ENCODE results near the gene PTCSC3.

PTCSC3 gene

GRCh38 chr14:36176524-36176923 lies at the start of gene PTCSC3:
Gene PTCSC3, minus strand, starts transcription at chr14:36176722.
- Mint-ChIP-seq H3K4me3 (no peak within 1 kb of the TSS), H3K27ac (no peak within 1 kb of the TSS), H3K9me3 (no peaks in the 10 kb centered on the region), H3K4me1 (no peaks in the 10 kb centered on the region), H3K36me3 (no peaks in the 10 kb centered on the region)
- ATAC-seq (no peak), DNase-seq (ENCODE audit: low spot score in 2 of 2) (no peak)

DNA sequence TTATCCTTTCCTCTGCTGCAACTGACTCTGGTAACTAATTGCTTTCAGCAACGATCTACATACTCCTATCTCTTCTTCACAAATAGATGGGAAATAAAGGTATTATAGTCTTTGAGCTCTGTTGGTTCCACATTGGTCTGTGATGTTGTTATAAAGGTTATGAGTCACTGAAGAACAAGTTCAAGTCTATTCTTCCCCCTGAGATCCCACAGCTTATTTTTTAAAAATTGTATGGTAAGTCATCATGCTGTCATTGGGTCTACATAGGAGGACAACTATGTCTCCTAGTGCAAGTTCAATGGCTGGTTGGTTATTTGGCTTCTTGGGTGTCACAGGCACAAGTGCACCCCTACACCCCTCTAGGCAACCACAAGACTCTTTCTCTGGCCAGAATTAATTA lies 49.6 kb upstream of the PTCSC3 start:
- H3K27ac Mint-ChIP-seq, result no peak overlapping the region
- H3K4me3 Mint-ChIP-seq, result no peak overlapping the region
- H3K36me3 Mint-ChIP-seq, result no peaks in the 10 kb centered on the region
- H3K9me3 Mint-ChIP-seq, result no peaks in the 10 kb centered on the region
- DNase-seq (ENCODE audit: low spot score in 2 of 2) (no peak), ATAC-seq (no peak)
- no peaks in the 10 kb centered on the region for H3K4me1 Mint-ChIP-seq

GRCh38 chr14:36224176-36224575 lies 47.7 kb upstream of the PTCSC3 start:
- Mint-ChIP-seq H3K4me3 (no peak overlapping the region), H3K4me1 (no peaks in the 10 kb centered on the region), H3K36me3 (no peaks in the 10 kb centered on the region), H3K9me3 (no peaks in the 10 kb centered on the region), H3K27ac (no peak overlapping the region)
- DNase-seq (ENCODE audit: low spot score in 2 of 2), result no peak
- ATAC-seq, result no peak

GRCh38 chr14:36223558-36223957 lies 47.0 kb upstream of the PTCSC3 start:
- Mint-ChIP-seq H3K27ac (no peak overlapping the region), H3K36me3 (no peaks in the 10 kb centered on the region), H3K4me3 (no peak overlapping the region), H3K9me3 (no peaks in the 10 kb centered on the region), H3K4me1 (no peaks in the 10 kb centered on the region)
- ATAC-seq (no peak), DNase-seq (ENCODE audit: low spot score in 2 of 2) (no peak)

DNA sequence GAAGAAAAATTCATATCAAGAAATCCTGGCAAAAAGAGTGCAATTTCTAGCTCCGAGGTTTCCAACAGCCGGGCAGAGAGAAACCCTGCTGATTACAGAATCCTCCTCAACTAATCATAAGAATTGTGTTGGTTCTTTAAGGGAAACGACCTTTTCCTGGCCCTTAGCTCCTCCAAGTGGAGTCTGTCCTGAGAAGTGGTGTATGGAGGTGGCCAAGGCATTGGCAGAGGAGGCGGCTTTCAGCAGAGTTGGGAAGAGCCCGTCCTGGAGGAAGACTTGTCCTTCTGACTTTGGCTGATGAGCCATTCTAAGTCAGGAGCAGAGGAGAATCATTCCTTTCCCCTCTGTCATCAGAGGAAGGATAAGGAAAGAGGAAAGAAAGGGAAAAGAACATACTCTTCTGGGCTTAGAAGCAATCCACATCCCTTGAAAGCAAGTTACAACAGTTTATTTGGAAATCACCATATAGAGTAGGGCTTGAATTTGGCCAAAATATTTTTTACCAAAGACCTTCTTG lies 46.5 kb upstream of the PTCSC3 start:
- no peaks in the 10 kb centered on the region for H3K36me3 Mint-ChIP-seq
- no peak overlapping the region for H3K4me3 Mint-ChIP-seq
- no peak overlapping the region for H3K27ac Mint-ChIP-seq
- no peaks in the 10 kb centered on the region for H3K9me3 Mint-ChIP-seq
- no peaks in the 10 kb centered on the region for H3K4me1 Mint-ChIP-seq
- no peak for DNase-seq (ENCODE audit: low spot score in 2 of 2)
- ATAC-seq, result no peak

DNA sequence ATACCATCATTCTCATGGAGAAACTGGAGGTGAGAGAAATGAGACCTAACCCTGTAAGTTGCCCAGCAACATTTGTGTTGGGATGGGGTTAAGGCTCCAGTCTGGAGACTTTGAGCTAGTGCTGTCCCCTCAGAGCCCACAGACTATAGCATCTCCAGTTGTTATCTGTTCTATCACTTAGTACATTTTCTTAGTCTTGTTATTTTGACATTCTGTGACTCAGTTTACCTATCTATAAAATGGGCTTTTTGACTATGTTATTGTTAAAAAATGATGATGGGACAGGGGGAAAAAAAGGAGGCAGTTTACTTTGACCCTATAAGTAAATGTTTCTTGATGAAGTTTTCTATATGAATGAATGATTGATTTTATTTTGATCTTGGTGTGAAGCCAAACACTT lies 45.8 kb upstream of the PTCSC3 start:
- DNase-seq (ENCODE audit: low spot score in 2 of 2) (no peak), ATAC-seq (no peak)
- Mint-ChIP-seq H3K4me3 (no peak overlapping the region), H3K36me3 (no peaks in the 10 kb centered on the region), H3K4me1 (no peaks in the 10 kb centered on the region), H3K9me3 (no peaks in the 10 kb centered on the region), H3K27ac (no peak overlapping the region)

DNA sequence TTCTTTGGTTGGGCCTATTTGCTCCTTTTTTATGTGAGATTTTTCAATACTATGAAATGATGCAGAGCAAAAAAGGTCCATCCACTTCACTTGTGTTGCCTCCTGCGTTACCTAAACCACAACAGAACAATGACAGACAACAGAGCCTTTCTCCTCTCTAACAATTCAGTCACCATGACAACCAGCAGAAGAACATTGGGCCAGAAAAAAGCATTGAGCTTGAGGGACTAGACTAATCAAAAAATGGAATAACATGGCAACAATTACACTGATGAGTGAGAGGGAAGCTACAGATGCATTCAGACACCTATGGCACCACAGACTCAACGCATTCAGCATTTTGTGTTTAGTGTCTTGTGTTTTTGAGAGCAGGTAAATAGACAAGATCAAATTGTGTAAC lies 44.6 kb upstream of the PTCSC3 start:
- H3K9me3 Mint-ChIP-seq, result no peaks in the 10 kb centered on the region
- no peak overlapping the region for H3K4me3 Mint-ChIP-seq
- ATAC-seq (no peak), DNase-seq (ENCODE audit: low spot score in 2 of 2) (no peak)
- no peak overlapping the region for H3K27ac Mint-ChIP-seq
- H3K4me1 Mint-ChIP-seq, result no peaks in the 10 kb centered on the region
- H3K36me3 Mint-ChIP-seq, result no peaks in the 10 kb centered on the region

GRCh38 chr14:36217732-36218131 lies 41.2 kb upstream of the PTCSC3 start:
- H3K4me1 Mint-ChIP-seq, result no peaks in the 10 kb centered on the region

DNA sequence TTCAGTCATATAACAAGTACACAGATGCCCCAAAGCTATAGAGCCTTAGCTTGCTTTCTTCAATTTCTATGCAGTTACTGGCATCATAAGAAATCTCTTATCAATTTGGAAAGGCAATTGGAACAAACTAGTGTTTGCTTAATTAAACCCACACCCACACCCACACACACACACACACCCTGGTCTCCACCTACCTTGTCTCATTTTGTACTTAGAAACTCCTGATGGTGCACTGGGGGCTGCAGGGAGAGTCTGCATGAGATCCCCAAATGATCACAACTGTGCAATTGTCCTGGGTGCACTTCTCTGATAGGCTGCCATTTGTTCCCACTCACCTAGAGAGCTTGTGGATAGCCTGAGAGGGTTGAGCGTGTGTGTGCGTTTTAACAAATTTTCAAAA lies 40.5 kb upstream of the PTCSC3 start:
- Mint-ChIP-seq H3K36me3 (no peaks in the 10 kb centered on the region), H3K4me1 (no peaks in the 10 kb centered on the region), H3K9me3 (no peaks in the 10 kb centered on the region), H3K4me3 (no peak overlapping the region), H3K27ac (no peak overlapping the region)
- no peak for DNase-seq (ENCODE audit: low spot score in 2 of 2)
- no peak for ATAC-seq

More at GRCh38 chr14:36217732-36218131, 41.2 kb upstream of the PTCSC3 start:
- H3K27ac Mint-ChIP-seq, result no peak overlapping the region
- H3K9me3 Mint-ChIP-seq, result no peaks in the 10 kb centered on the region
- DNase-seq (ENCODE audit: low spot score in 2 of 2) (no peak), ATAC-seq (no peak)
- H3K36me3 Mint-ChIP-seq, result no peaks in the 10 kb centered on the region
- H3K4me3 Mint-ChIP-seq, result no peak overlapping the region

GRCh38 chr14:36215217-36215598 lies 38.7 kb upstream of the PTCSC3 start:
- Mint-ChIP-seq H3K9me3 (no peaks in the 10 kb centered on the region), H3K27ac (no peak overlapping the region), H3K4me1 (no peaks in the 10 kb centered on the region), H3K4me3 (no peak overlapping the region), H3K36me3 (no peaks in the 10 kb centered on the region)
- DNase-seq (ENCODE audit: low spot score in 2 of 2) (no peak), ATAC-seq (no peak)

GRCh38 chr14:36214476-36215216 lies 38.1 kb upstream of the PTCSC3 start:
- Mint-ChIP-seq H3K4me3 (no peak overlapping the region), H3K27ac (no peak overlapping the region), H3K9me3 (no peaks in the 10 kb centered on the region), H3K4me1 (no peaks in the 10 kb centered on the region), H3K36me3 (no peaks in the 10 kb centered on the region)
- DNase-seq (ENCODE audit: low spot score in 2 of 2), result no peak
- ATAC-seq, result no peak

GRCh38 chr14:36212987-36213386 lies 36.5 kb upstream of the PTCSC3 start:
- Mint-ChIP-seq H3K9me3 (no peaks in the 10 kb centered on the region), H3K27ac (no peak overlapping the region), H3K36me3 (no peaks in the 10 kb centered on the region), H3K4me3 (no peak overlapping the region), H3K4me1 (no peaks in the 10 kb centered on the region)
- no peak for ATAC-seq
- no peak for DNase-seq (ENCODE audit: low spot score in 2 of 2)

DNA sequence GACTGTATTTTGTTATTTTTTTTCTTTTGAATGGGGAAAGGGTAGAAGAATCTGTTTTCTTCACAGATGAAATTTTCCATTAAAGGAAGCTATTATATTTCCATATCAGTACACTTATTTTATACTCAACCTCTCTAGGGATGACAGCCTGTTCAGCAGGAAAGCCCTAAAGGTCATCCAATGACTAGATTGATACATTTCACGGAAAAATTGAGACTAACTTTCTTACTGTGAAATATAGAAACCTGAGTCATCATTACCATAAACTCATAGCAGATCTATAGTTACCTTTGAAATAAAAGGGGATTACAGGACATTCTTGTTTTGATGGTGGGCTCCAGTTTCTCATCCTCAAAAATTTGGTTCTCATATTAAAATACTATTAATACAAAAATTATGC lies 36.1 kb upstream of the PTCSC3 start:
- DNase-seq (ENCODE audit: low spot score in 2 of 2) (no peak), ATAC-seq (peak; percentile 39)
- no peaks in the 10 kb centered on the region for H3K4me1 Mint-ChIP-seq
- H3K36me3 Mint-ChIP-seq, result no peaks in the 10 kb centered on the region
- H3K4me3 Mint-ChIP-seq, result no peak overlapping the region
- H3K9me3 Mint-ChIP-seq, result no peaks in the 10 kb centered on the region
- no peak overlapping the region for H3K27ac Mint-ChIP-seq

- no peaks in the 10 kb centered on the region for H3K36me3 Mint-ChIP-seq
These were observed 32.3 kb upstream of the PTCSC3 start for GRCh38 chr14:36208690-36209278.

GRCh38 chr14:36207500-36207899 lies 31.0 kb upstream of the PTCSC3 start:
- H3K36me3 Mint-ChIP-seq, result no peaks in the 10 kb centered on the region
- H3K9me3 Mint-ChIP-seq, result no peaks in the 10 kb centered on the region
- H3K4me1 Mint-ChIP-seq, result no peaks in the 10 kb centered on the region
- DNase-seq (ENCODE audit: low spot score in 2 of 2) (no peak), ATAC-seq (no peak)
- no peak overlapping the region for H3K27ac Mint-ChIP-seq
- no peak overlapping the region for H3K4me3 Mint-ChIP-seq

More at GRCh38 chr14:36208690-36209278, 32.3 kb upstream of the PTCSC3 start:
- no peak overlapping the region for H3K4me3 Mint-ChIP-seq
- DNase-seq (ENCODE audit: low spot score in 2 of 2), result no peak
- no peak overlapping the region for H3K27ac Mint-ChIP-seq
- no peak for ATAC-seq
- H3K9me3 Mint-ChIP-seq, result no peaks in the 10 kb centered on the region
- H3K4me1 Mint-ChIP-seq, result no peaks in the 10 kb centered on the region

DNA sequence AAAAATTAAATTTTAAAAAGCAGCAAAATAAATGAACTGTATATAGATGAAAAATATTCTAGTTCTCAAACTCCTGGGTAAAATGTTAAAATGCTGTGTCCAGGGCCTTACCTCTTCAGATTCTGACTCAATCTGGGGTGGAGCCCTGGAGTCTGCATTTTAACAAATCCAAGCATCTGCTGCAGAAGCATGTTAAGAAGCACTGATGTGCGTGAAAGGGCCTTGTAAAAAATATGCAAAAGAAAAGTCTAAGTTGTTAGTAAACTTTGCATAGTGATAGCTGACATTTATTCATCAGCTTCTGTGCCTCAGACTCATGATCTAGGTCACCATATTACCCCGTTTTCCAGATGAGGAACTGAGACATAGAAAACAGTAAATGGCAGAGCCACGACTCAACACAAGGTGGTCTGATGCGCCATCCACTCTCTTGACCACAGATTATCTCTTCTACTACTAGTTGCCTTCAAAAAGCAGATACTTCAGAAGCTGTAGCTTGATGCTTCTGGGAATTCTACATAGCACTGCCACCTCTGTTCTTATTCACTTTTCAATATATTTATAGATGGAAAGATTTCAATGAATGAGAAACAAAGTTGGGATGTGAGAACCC lies 28.0 kb upstream of the PTCSC3 start:
- no peaks in the 10 kb centered on the region for H3K36me3 Mint-ChIP-seq
- no peak overlapping the region for H3K4me3 Mint-ChIP-seq
- DNase-seq (ENCODE audit: low spot score in 2 of 2) (no peak), ATAC-seq (no peak)
- H3K27ac Mint-ChIP-seq, result no peak overlapping the region
- no peaks in the 10 kb centered on the region for H3K9me3 Mint-ChIP-seq
- H3K4me1 Mint-ChIP-seq, result no peaks in the 10 kb centered on the region
